Measurements from ENCODE around the gene PLPP6. TPM values are rescaled to one million over a fixed set of nuclear protein-coding genes. Genes with fewer than 3 reads are reported as not detected.

PLPP6 gene
- total and polyA plus RNA-seq, 12 donors, result 2.2 to 17.1 (median 11.1) TPM

DNA sequence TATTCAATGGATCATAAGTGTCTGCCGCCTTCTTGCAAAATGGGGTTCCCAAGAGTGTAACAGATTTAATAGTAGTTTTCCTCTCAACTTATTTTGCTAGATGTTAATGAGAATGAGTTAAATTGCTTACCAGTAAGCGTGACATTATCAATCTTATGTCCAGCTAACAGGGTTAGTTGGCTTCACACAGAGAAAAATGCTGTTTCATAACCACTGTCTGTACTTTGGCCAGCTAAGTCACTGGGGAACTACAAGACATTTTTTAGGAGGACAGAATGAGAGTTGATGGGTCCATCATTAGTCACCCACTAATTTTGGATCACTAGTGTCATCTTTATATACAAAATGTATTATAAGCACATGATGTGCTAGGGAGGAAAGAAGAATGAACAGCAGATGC lies 18.7 kb downstream of the PLPP6 start:
- H3K36me3 ChIP-seq (replicated peaks in 1 of 2), result peaks cover 0 to 2% of the 10 kb centered on the region in 2 donors
- H3K4me1 ChIP-seq (replicated peaks in 1 of 2), result peaks cover 12 to 31% of the 10 kb centered on the region in 2 donors
- H3K9me3 ChIP-seq (replicated peaks in 1 of 3), result no peaks in the 10 kb centered on the region
- 29 to 44% (median 42%) methylated on average over 2 of the region's 2 CpGs for WGBS, 4 donors
- H3K4me3 ChIP-seq, result peak overlapping the region in 2 of 4 donors; percentile 62 to 91
- intact Hi-C loops (cut with DNase I), result no loop called here
- DNase-seq, result no peak
- peak in 1 of 2 donors; percentile 39 for TF ChIP-seq POLR2A (IDR thresholded peaks at IDR 0.05)
- TF ChIP-seq, protein P1, sequence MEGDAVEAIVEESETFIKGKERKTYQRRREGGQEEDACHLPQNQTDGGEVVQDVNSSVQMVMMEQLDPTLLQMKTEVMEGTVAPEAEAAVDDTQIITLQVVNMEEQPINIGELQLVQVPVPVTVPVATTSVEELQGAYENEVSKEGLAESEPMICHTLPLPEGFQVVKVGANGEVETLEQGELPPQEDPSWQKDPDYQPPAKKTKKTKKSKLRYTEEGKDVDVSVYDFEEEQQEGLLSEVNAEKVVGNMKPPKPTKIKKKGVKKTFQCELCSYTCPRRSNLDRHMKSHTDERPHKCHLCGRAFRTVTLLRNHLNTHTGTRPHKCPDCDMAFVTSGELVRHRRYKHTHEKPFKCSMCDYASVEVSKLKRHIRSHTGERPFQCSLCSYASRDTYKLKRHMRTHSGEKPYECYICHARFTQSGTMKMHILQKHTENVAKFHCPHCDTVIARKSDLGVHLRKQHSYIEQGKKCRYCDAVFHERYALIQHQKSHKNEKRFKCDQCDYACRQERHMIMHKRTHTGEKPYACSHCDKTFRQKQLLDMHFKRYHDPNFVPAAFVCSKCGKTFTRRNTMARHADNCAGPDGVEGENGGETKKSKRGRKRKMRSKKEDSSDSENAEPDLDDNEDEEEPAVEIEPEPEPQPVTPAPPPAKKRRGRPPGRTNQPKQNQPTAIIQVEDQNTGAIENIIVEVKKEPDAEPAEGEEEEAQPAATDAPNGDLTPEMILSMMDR (IDR thresholded peaks at IDR 0.05), result no peak
- H3K27ac ChIP-seq, result peak overlapping the region; percentile 90 to 99 (median 93)
- H3K27me3 ChIP-seq, result no peaks in the 10 kb centered on the region

DNA sequence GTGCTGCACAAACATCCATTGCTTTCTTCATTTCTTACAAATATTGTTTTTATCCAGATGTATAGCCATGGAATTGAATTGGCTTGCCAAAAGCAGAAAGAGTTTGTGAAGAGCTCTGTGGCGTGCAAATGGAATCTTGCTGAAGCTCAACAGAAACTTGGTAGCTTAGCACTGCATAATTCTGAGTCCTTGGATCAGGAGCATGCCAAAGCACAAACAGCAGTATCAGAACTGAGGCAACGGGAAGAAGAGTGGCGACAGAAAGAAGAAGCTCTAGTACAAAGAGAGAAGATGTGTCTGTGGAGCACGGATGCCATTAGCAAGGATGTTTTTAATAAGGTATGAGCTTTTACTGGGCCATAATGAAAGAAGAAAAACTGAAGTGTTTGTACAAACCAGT lies 22.7 kb downstream of the PLPP6 start:
- Histone ChIP-seq H3K36me3 (replicated peaks in 1 of 2) (peaks cover 0 to 7% of the 10 kb centered on the region in 2 donors), H3K27me3 (no peaks in the 10 kb centered on the region), H3K4me1 (replicated peaks in 1 of 2) (peaks cover 24 to 48% of the 10 kb centered on the region in 2 donors), H3K27ac (no peak overlapping the region), H3K4me3 (no peak overlapping the region), H3K9me3 (replicated peaks in 1 of 3) (no peaks in the 10 kb centered on the region)
- TF ChIP-seq POLR2A (IDR thresholded peaks at IDR 0.05), result no peak
- TF ChIP-seq, protein P1 (IDR thresholded peaks at IDR 0.05), result no peak
- WGBS, 4 donors, result 90 to 94% (median 92%) methylated on average over 4 of the region's 4 CpGs
- DNase-seq, result no peak
- intact Hi-C loops (cut with DNase I), result no loop called here

DNA sequence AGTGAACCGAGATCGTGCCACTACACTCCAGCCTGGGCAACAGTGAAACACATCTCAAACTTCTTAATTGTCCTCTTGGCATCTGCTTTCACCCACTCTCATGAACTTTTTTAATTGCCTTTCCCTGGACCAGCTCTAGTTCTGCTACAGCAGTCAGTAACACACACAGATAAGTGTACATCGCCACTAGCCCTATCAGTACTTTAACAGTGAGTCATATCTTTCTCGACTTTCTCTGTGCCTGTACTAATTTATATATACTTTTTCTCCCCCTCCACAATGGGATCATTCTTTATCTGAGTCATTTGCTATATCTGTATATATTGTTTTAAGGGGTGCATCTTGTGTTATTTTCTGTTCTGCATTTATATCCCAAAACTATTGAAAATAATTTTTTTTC lies 24.0 kb downstream of the PLPP6 start:
- DNase-seq, result no peak
- H3K4me3 ChIP-seq, result no peak overlapping the region
- TF ChIP-seq, protein P1 (IDR thresholded peaks at IDR 0.05), result no peak
- TF ChIP-seq POLR2A (IDR thresholded peaks at IDR 0.05), result no peak
- peak overlapping the region in 2 of 5 donors; percentile 1 to 21 for H3K27ac ChIP-seq
- peaks cover 21 to 48% of the 10 kb centered on the region in 2 donors for H3K4me1 ChIP-seq (replicated peaks in 1 of 2)
- WGBS, 4 donors, result 61 to 71% (median 64%) methylated on average over 4 of the region's 4 CpGs
- intact Hi-C loops (cut with DNase I), result no loop called here
- peaks cover 0 to 11% of the 10 kb centered on the region in 2 donors for H3K36me3 ChIP-seq (replicated peaks in 1 of 2)
- no peaks in the 10 kb centered on the region for H3K27me3 ChIP-seq
- no peaks in the 10 kb centered on the region for H3K9me3 ChIP-seq (replicated peaks in 1 of 3)

DNA sequence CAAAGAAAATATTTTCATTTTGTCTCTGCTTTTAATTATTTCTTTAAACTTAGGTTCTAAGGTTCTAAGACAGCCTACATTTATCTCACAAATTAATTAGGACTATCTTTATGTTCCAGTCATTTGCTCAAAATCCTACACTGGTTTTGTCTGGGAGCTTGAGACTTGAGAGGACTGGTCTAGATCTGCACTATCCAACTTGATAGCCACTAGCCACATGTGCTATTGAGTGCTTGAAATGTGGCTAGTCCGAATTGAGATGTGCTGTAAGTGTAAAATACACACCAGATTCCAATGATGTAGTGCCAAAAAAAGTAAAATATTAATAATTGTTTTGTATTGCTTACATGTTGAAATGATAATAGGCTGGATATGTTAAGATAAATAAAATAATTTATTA lies 24.5 kb downstream of the PLPP6 start:
- Histone ChIP-seq H3K9me3 (replicated peaks in 1 of 3) (no peaks in the 10 kb centered on the region), H3K4me1 (replicated peaks in 1 of 2) (peaks cover 16 to 43% of the 10 kb centered on the region in 2 donors), H3K27ac (peak overlapping the region in 3 of 5 donors; percentile 1 to 54 (median 7)), H3K4me3 (no peak overlapping the region), H3K27me3 (no peaks in the 10 kb centered on the region), H3K36me3 (replicated peaks in 1 of 2) (peaks cover 0 to 15% of the 10 kb centered on the region in 2 donors)
- DNase-seq, result no peak
- 57 to 76% (median 75%) methylated on average over 1 of the region's 1 CpG for WGBS, 4 donors
- intact Hi-C loops (cut with DNase I), result no loop called here
- TF ChIP-seq, protein P1 (IDR thresholded peaks at IDR 0.05), result no peak
- no peak for TF ChIP-seq POLR2A (IDR thresholded peaks at IDR 0.05)
